AG04449 (cell line): ENCODE data around the gene RINL.

Experiments used
- CTCF ChIA-PET: fragments of 350-600 bp; formaldehyde crosslinking; extraction: SDS; loops from one replicate; lab custom pipeline; 2021; ENCODE audit warnings: antibody characterized with exemption; lab: Yijun Ruan, JAX
- POLR2A ChIA-PET: fragments of 400-600, 350-600 bp; formaldehyde crosslinking; extraction: SDS; loops from one replicate; lab custom pipeline; 2020; ENCODE audit warnings: antibody characterized with exemption, inconsistent platforms; lab: Yijun Ruan, JAX
- DNase-seq: peaks from one replicate; pipeline ENCODE4 v3.0.0-alpha.2; 2010; ENCODE audit warnings: low read depth, low spot score
- H3K4me3 ChIP-seq: 2 replicates; pipeline ENCODE4 v1.5.1; 2011; ENCODE audit warnings: low read depth, mild to moderate bottlenecking, control low read depth, low read length
- TF ChIP-seq, protein P1 (sequence below): IDR thresholded peaks from one replicate; pipeline ENCODE4 v1.5.1; 2011; ENCODE audit warnings: mild to moderate bottlenecking, moderate library complexity, low read length, control low read depth, inconsistent platforms; ENCODE audit not compliant: insufficient read depth; ENCODE audit errors: missing control alignments

RINL gene

GRCh38 chr19:38849147-38849859, 28.8 kb downstream of the RINL start:
- POLR2A ChIA-PET: interaction anchor here (0.5 to 1.2 kb wide), 13 partner anchors 12 to 489 kb away, joined by 3 to 10 read pairs (median 4); partner anchors contain the start of genes ACTN4, ECH1, NFKBIB and SIRT2
- no peak for DNase-seq
- CTCF ChIA-PET: interaction anchor here (0.7 to 1.2 kb wide), 10 partner anchors 8 to 119 kb away, joined by 3 read pairs; partner anchors contain the start of genes ECH1, MRPS12 and SARS2
- TF ChIP-seq, protein P1, sequence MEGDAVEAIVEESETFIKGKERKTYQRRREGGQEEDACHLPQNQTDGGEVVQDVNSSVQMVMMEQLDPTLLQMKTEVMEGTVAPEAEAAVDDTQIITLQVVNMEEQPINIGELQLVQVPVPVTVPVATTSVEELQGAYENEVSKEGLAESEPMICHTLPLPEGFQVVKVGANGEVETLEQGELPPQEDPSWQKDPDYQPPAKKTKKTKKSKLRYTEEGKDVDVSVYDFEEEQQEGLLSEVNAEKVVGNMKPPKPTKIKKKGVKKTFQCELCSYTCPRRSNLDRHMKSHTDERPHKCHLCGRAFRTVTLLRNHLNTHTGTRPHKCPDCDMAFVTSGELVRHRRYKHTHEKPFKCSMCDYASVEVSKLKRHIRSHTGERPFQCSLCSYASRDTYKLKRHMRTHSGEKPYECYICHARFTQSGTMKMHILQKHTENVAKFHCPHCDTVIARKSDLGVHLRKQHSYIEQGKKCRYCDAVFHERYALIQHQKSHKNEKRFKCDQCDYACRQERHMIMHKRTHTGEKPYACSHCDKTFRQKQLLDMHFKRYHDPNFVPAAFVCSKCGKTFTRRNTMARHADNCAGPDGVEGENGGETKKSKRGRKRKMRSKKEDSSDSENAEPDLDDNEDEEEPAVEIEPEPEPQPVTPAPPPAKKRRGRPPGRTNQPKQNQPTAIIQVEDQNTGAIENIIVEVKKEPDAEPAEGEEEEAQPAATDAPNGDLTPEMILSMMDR: no peak
- peak overlapping the region; percentile 73 for H3K4me3 ChIP-seq

GRCh38 chr19:38848299-38849146, 29.6 kb downstream of the RINL start:
- peak overlapping the region; percentile 73 for H3K4me3 ChIP-seq
- CTCF ChIA-PET: interaction anchor here (0.7 to 1.3 kb wide), 11 partner anchors 8 to 119 kb away, joined by 3 read pairs; partner anchors contain the start of genes ECH1, MRPS12 and SARS2
- no peak for DNase-seq
- POLR2A ChIA-PET: interaction anchor here (0.5 to 1.2 kb wide), 14 partner anchors 10 to 490 kb away, joined by 3 to 10 read pairs (median 4); partner anchors contain the start of genes ACTN4, ECH1, NFKBIB and SIRT2
- TF ChIP-seq, protein P1: no peak

DNA sequence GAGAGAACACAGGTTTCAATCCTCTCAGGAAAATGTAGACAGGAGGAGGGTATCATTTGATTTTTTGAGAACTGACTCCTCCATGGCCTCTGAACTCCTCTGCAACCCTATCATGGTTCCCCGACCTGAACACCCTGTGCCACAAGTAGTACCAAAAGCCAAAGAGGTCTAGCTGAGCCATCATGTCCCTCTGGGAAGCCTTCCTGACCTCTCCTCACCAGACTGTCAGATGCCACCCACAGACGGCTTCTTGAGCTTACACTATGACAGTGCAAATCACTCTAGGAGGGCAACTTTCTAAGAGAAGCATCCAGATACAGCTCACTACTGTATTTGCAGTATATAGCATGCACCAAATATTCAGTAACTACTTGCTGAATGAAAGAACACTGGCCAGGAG, 32.0 kb downstream of the RINL start:
- CTCF ChIA-PET: interaction anchor here (1.2 kb wide), 1 partner anchor 8 kb away, joined by 4 read pairs; no protein-coding TSS in a partner anchor
- TF ChIP-seq, protein P1: no peak
- POLR2A ChIA-PET: no interaction called here
- H3K4me3 ChIP-seq: no peak overlapping the region
- no peak for DNase-seq

- DNase-seq: no peak
- H3K4me3 ChIP-seq: no peak overlapping the region
- ChIA-PET CTCF (interaction anchor here (1.2 kb wide), 1 partner anchor 8 kb away, joined by 4 read pairs; no protein-coding TSS in a partner anchor), POLR2A (no interaction called here)
- TF ChIP-seq, protein P1: no peak
Measured at GRCh38 chr19:38845374-38846024, 32.6 kb downstream of the RINL start.

DNA sequence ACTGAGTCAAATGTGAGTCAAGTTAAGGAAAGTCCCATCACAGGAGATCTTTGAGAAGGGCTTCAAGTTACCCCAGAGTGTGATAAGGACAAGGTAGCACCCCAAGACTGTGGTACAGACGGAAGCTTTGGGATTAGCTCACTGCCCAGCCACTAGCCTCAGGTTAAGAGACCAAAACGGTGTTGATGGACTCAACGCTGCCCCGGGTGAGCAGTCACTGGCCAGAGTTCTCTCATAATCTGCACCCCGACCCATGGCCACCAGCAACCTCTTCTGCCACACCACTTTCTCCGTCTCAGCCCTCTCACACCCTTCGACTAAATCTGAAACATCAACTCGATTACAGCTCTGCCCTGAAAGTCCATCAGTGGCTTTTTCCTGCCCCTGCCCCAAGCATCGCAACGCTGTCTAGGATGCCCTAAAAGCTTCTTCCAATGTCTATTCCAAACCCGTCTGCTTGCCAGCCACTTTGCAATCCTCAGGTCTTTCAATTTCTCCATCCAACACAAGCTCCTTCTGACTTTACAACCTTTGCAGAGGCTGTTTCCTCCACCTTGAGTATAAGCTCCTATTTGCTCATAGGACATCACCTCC, 33.9 kb downstream of the RINL start:
- DNase-seq: no peak
- ChIA-PET CTCF (no interaction called here), POLR2A (no interaction called here)
- TF ChIP-seq, protein P1: no peak
- H3K4me3 ChIP-seq: no peak overlapping the region
